ENCODE results near the gene SMURF2.
A peak's percentile ranks its signal among the peaks of the same experiment; 100 is the strongest.
"Not testable (repeated sequence)": the region's sequence is repeated elsewhere in the genome, so short reads cannot be mapped to it uniquely, and the experiment has no call there.

SMURF2 gene

GRCh38 chr17:64626827-64627226 lies 35.3 kb downstream of the SMURF2 start:
- no peak overlapping the region for H3K27ac Mint-ChIP-seq
- H3K4me1 Mint-ChIP-seq = peaks cover 70% of the 10 kb centered on the region
- peaks cover 2% of the 10 kb centered on the region for H3K36me3 Mint-ChIP-seq
- H3K4me3 Mint-ChIP-seq = no peak overlapping the region
- no peaks in the 10 kb centered on the region for H3K27me3 Mint-ChIP-seq
- H3K9me3 Mint-ChIP-seq = no peaks in the 10 kb centered on the region

- no peak overlapping the region for H3K27ac Mint-ChIP-seq
- H3K4me1 Mint-ChIP-seq = peaks cover 58% of the 10 kb centered on the region
- no peaks in the 10 kb centered on the region for H3K9me3 Mint-ChIP-seq
- peaks cover 2% of the 10 kb centered on the region for H3K36me3 Mint-ChIP-seq
- H3K4me3 Mint-ChIP-seq = no peak overlapping the region
- H3K27me3 Mint-ChIP-seq = no peaks in the 10 kb centered on the region
Observed at GRCh38 chr17:64625541-64625940, 36.6 kb downstream of the SMURF2 start.

- Mint-ChIP-seq H3K4me3 (no peak overlapping the region), H3K27me3 (no peaks in the 10 kb centered on the region), H3K36me3 (peaks cover 2% of the 10 kb centered on the region), H3K27ac (no peak overlapping the region), H3K4me1 (peaks cover 48% of the 10 kb centered on the region), H3K9me3 (no peaks in the 10 kb centered on the region)
Observed at GRCh38 chr17:64622931-64623654, 39.0 kb downstream of the SMURF2 start.

GRCh38 chr17:64621772-64622171 lies 40.3 kb downstream of the SMURF2 start:
- Mint-ChIP-seq H3K4me3 (no peak overlapping the region), H3K27ac (no peak overlapping the region), H3K36me3 (peaks cover 2% of the 10 kb centered on the region), H3K27me3 (no peaks in the 10 kb centered on the region), H3K9me3 (no peaks in the 10 kb centered on the region), H3K4me1 (peaks cover 48% of the 10 kb centered on the region)

- Mint-ChIP-seq H3K27me3 (no peaks in the 10 kb centered on the region), H3K27ac (peak overlapping the region; percentile 11), H3K9me3 (no peaks in the 10 kb centered on the region), H3K4me3 (no peak overlapping the region), H3K4me1 (peaks cover 52% of the 10 kb centered on the region), H3K36me3 (no peaks in the 10 kb centered on the region)
Observed at GRCh38 chr17:64618848-64619247, 43.3 kb downstream of the SMURF2 start.

- no peak overlapping the region for H3K4me3 Mint-ChIP-seq
- no peaks in the 10 kb centered on the region for H3K27me3 Mint-ChIP-seq
- no peaks in the 10 kb centered on the region for H3K36me3 Mint-ChIP-seq
- peaks cover 51% of the 10 kb centered on the region for H3K4me1 Mint-ChIP-seq
- no peaks in the 10 kb centered on the region for H3K9me3 Mint-ChIP-seq
- peak overlapping the region; percentile 35 for H3K27ac Mint-ChIP-seq
Observed at GRCh38 chr17:64617125-64617780, 44.9 kb downstream of the SMURF2 start.

- peaks cover 51% of the 10 kb centered on the region for H3K4me1 Mint-ChIP-seq
- no peaks in the 10 kb centered on the region for H3K27me3 Mint-ChIP-seq
- no peak overlapping the region for H3K4me3 Mint-ChIP-seq
- no peaks in the 10 kb centered on the region for H3K9me3 Mint-ChIP-seq
- H3K27ac Mint-ChIP-seq = no peak overlapping the region
- no peaks in the 10 kb centered on the region for H3K36me3 Mint-ChIP-seq
Observed at GRCh38 chr17:64615028-64615677, 47.0 kb downstream of the SMURF2 start.

GRCh38 chr17:64614266-64615027 lies 47.7 kb downstream of the SMURF2 start:
- H3K9me3 Mint-ChIP-seq = no peaks in the 10 kb centered on the region
- no peak overlapping the region for H3K4me3 Mint-ChIP-seq
- H3K4me1 Mint-ChIP-seq = peaks cover 54% of the 10 kb centered on the region
- H3K36me3 Mint-ChIP-seq = no peaks in the 10 kb centered on the region
- no peak overlapping the region for H3K27ac Mint-ChIP-seq
- H3K27me3 Mint-ChIP-seq = no peaks in the 10 kb centered on the region

- H3K9me3 Mint-ChIP-seq = no peaks in the 10 kb centered on the region
- H3K4me3 Mint-ChIP-seq = no peak overlapping the region
- H3K36me3 Mint-ChIP-seq = no peaks in the 10 kb centered on the region
- H3K4me1 Mint-ChIP-seq = peaks cover 53% of the 10 kb centered on the region
- H3K27me3 Mint-ChIP-seq = no peaks in the 10 kb centered on the region
- H3K27ac Mint-ChIP-seq = no peak overlapping the region
Observed at GRCh38 chr17:64611369-64611768, 50.7 kb downstream of the SMURF2 start.

- not testable (repeated sequence) for H3K27me3 Mint-ChIP-seq, H3K4me3 Mint-ChIP-seq, H3K9me3 Mint-ChIP-seq, H3K36me3 Mint-ChIP-seq
- Mint-ChIP-seq H3K27ac (peak overlapping the region; percentile 25), H3K4me1 (peaks cover 58% of the 10 kb centered on the region)
Observed at GRCh38 chr17:64610244-64610643, 51.9 kb downstream of the SMURF2 start.

GRCh38 chr17:64608571-64608981 lies 53.5 kb downstream of the SMURF2 start:
- Mint-ChIP-seq H3K27me3 (no peaks in the 10 kb centered on the region), H3K36me3 (peaks cover 2% of the 10 kb centered on the region), H3K27ac (peak overlapping the region; percentile 74), H3K9me3 (no peaks in the 10 kb centered on the region), H3K4me1 (peaks cover 51% of the 10 kb centered on the region), H3K4me3 (peak overlapping the region; percentile 28)

- peak overlapping the region; percentile 74 for H3K27ac Mint-ChIP-seq
- H3K9me3 Mint-ChIP-seq = no peaks in the 10 kb centered on the region
- H3K27me3 Mint-ChIP-seq = no peaks in the 10 kb centered on the region
- peaks cover 2% of the 10 kb centered on the region for H3K36me3 Mint-ChIP-seq
- H3K4me3 Mint-ChIP-seq = peak overlapping the region; percentile 28
- peaks cover 45% of the 10 kb centered on the region for H3K4me1 Mint-ChIP-seq
Observed at GRCh38 chr17:64607862-64608565, 54.1 kb downstream of the SMURF2 start.

GRCh38 chr17:64604532-64604931 lies 57.6 kb downstream of the SMURF2 start:
- not testable (repeated sequence) for H3K36me3 Mint-ChIP-seq, H3K4me3 Mint-ChIP-seq, H3K9me3 Mint-ChIP-seq, H3K27me3 Mint-ChIP-seq
- peaks cover 56% of the 10 kb centered on the region for H3K4me1 Mint-ChIP-seq
- H3K27ac Mint-ChIP-seq = peak overlapping the region; percentile 81

GRCh38 chr17:64603987-64604386 lies 58.1 kb downstream of the SMURF2 start:
- Mint-ChIP-seq H3K9me3 (no peaks in the 10 kb centered on the region), H3K27me3 (no peaks in the 10 kb centered on the region), H3K4me1 (peaks cover 56% of the 10 kb centered on the region), H3K36me3 (peaks cover 3% of the 10 kb centered on the region), H3K4me3 (no peak overlapping the region), H3K27ac (peak overlapping the region; percentile 81)

- H3K27ac Mint-ChIP-seq = peak overlapping the region; percentile 94
- peaks cover 51% of the 10 kb centered on the region for H3K4me1 Mint-ChIP-seq
- H3K36me3 Mint-ChIP-seq = peaks cover 11% of the 10 kb centered on the region
- no peaks in the 10 kb centered on the region for H3K9me3 Mint-ChIP-seq
- no peaks in the 10 kb centered on the region for H3K27me3 Mint-ChIP-seq
- peak overlapping the region; percentile 82 for H3K4me3 Mint-ChIP-seq
Observed at GRCh38 chr17:64599827-64600226, 62.3 kb downstream of the SMURF2 start.
